Neural cell (in vitro differentiated cells): ENCODE results near the gene TTYH3. TPM values are rescaled to one million over a fixed set of nuclear protein-coding genes. Genes with fewer than 3 reads are reported as not detected.

Experiments used
- H2AFZ ChIP-seq: fragments of 200-600, 300-800 bp; sonication (generic), shearing (Covaris generic); 2 replicates; pipeline ENCODE4 v1.6.0; 2014; ENCODE audit warnings: low read depth, mild to moderate bottlenecking, antibody characterized with exemption, low read length, moderate library complexity
- H3F3A ChIP-seq: fragments of 200-600 bp; shearing (Covaris generic); 2 replicates; pipeline ENCODE4 v1.6.1; 2016; ENCODE audit warnings: mild to moderate bottlenecking, moderate library complexity, mixed read lengths, antibody characterized with exemption, low read length; ENCODE audit not compliant: insufficient read depth, poor library complexity, severe bottlenecking
- H3K27ac ChIP-seq: fragments of 200-600, 300-800 bp; sonication (generic), shearing (Covaris generic); 2 replicates; pipeline ENCODE4 v1.5.1; 2014; ENCODE audit warnings: mild to moderate bottlenecking, low read length, moderate library complexity
- H3K27me3 ChIP-seq: fragments of 300-800, 200-600 bp; sonication (generic), shearing (Covaris generic); 2 replicates; pipeline ENCODE4 v1.6.0; 2014; ENCODE audit warnings: mild to moderate bottlenecking, low read depth, low read length, moderate library complexity; ENCODE audit not compliant: insufficient read depth
- H3K36me3 ChIP-seq: fragments of 300-800, 200-600 bp; sonication (generic), shearing (Covaris generic); 2 replicates; pipeline ENCODE4 v1.5.1; 2014; ENCODE audit warnings: mild to moderate bottlenecking, antibody characterized with exemption, low read length, moderate library complexity; ENCODE audit not compliant: insufficient read depth
- H3K4me2 ChIP-seq: fragments of 300-800, 200-600 bp; sonication (generic), shearing (Covaris generic); 2 replicates; pipeline ENCODE4 v1.6.0; 2014; ENCODE audit warnings: mild to moderate bottlenecking, low read length
- H3K4me3 ChIP-seq: fragments of 300-800, 200-600 bp; sonication (generic), shearing (Covaris generic); 2 replicates; pipeline ENCODE4 v1.5.1; 2014; ENCODE audit warnings: mild to moderate bottlenecking, low read length, moderate library complexity
- H3K79me2 ChIP-seq: fragments of 200-600 bp; shearing (Covaris generic); replicated peaks from 2 replicates; pipeline ENCODE4 v1.6.0; 2014; ENCODE audit warnings: mild to moderate bottlenecking, low read length, moderate library complexity; ENCODE audit not compliant: insufficient read depth
- H3K9ac ChIP-seq: fragments of 300-800, 200-600 bp; sonication (generic), shearing (Covaris generic); 2 replicates; pipeline ENCODE4 v1.6.1; 2016; ENCODE audit warnings: mild to moderate bottlenecking, low read length, mixed read lengths
- H3K9me2 ChIP-seq: fragments of 200-600 bp; shearing (Covaris generic); 2 replicates; pipeline ENCODE4 v1.6.1; 2016; ENCODE audit warnings: mild to moderate bottlenecking, low read length, mixed read lengths; ENCODE audit not compliant: insufficient read depth
- H3K9me3 ChIP-seq: fragments of 200-600, 300-800 bp; sonication (generic), shearing (Covaris generic); 2 replicates; pipeline ENCODE4 v1.6.1; 2016; ENCODE audit warnings: mild to moderate bottlenecking, mixed run types, low read length, moderate library complexity, mixed read lengths
- H4K20me1 ChIP-seq: fragments of 200-600 bp; shearing (Covaris generic); 2 replicates; pipeline ENCODE4 v1.6.1; 2016; ENCODE audit warnings: mild to moderate bottlenecking, mixed run types; ENCODE audit not compliant: insufficient read depth
- EP300 ChIP-seq: fragments of 450-650 bp; conservative IDR thresholded peaks from 2 replicates; pipeline ENCODE4 v1.6.1; 2014; ENCODE audit warnings: antibody characterized with exemption, mild to moderate bottlenecking, moderate library complexity; ENCODE audit not compliant: poor library complexity, severe bottlenecking
- EZH2 ChIP-seq: fragments of 200-600, 300-800 bp; shearing (Covaris generic), sonication (generic); IDR thresholded peaks from 2 replicates; pipeline ENCODE4 v1.6.1; 2014; ENCODE audit warnings: antibody characterized with exemption, low read length, borderline replicate concordance, mild to moderate bottlenecking; ENCODE audit not compliant: insufficient read depth, poor library complexity, severe bottlenecking
- MXI1 ChIP-seq: fragments of 450-650 bp; conservative IDR thresholded peaks from 2 replicates; pipeline ENCODE4 v1.6.1; 2014; ENCODE audit warnings: antibody characterized with exemption, mild to moderate bottlenecking; ENCODE audit not compliant: poor library complexity, severe bottlenecking
- POLR2AphosphoS5 ChIP-seq: IDR thresholded peaks from 2 replicates; pipeline ENCODE4 v1.6.1; 2012
- RAD21 ChIP-seq: fragments of 450-650 bp; conservative IDR thresholded peaks from 2 replicates; pipeline ENCODE4 v1.6.1; 2014; ENCODE audit warnings: antibody characterized with exemption, mild to moderate bottlenecking, moderate library complexity
- SMC3 ChIP-seq: fragments of 450-650 bp; conservative IDR thresholded peaks from 2 replicates; pipeline ENCODE4 v1.6.1; 2014; ENCODE audit warnings: antibody characterized with exemption, mild to moderate bottlenecking, moderate library complexity; ENCODE audit not compliant: poor library complexity
- TAF1 ChIP-seq: IDR thresholded peaks from 2 replicates; pipeline ENCODE4 v1.6.1; 2012; ENCODE audit warnings: low read depth
- polyA plus RNA-seq: library from polyadenylated mRNA; depleted of rRNA; stranded (reverse); fragments of >200 nt; gene quantifications from 2 replicates; pipeline ENCODE4 v1.2.3, GENCODE V29; 2014
- TF ChIP-seq, protein P1 (sequence below): IDR thresholded peaks from 2 replicates; pipeline ENCODE4 v1.6.1; 2012; ENCODE audit warnings: borderline replicate concordance
- TF ChIP-seq, protein P2 (sequence below): fragments of 450-650 bp; IDR thresholded peaks from 2 replicates; pipeline ENCODE4 v1.5.1; 2014; ENCODE audit warnings: antibody characterized with exemption, mild to moderate bottlenecking, moderate library complexity; ENCODE audit not compliant: poor library complexity, severe bottlenecking

Gene TTYH3
- polyA plus RNA-seq, 1 donor from 2014 or later = 17.0 TPM

DNA sequence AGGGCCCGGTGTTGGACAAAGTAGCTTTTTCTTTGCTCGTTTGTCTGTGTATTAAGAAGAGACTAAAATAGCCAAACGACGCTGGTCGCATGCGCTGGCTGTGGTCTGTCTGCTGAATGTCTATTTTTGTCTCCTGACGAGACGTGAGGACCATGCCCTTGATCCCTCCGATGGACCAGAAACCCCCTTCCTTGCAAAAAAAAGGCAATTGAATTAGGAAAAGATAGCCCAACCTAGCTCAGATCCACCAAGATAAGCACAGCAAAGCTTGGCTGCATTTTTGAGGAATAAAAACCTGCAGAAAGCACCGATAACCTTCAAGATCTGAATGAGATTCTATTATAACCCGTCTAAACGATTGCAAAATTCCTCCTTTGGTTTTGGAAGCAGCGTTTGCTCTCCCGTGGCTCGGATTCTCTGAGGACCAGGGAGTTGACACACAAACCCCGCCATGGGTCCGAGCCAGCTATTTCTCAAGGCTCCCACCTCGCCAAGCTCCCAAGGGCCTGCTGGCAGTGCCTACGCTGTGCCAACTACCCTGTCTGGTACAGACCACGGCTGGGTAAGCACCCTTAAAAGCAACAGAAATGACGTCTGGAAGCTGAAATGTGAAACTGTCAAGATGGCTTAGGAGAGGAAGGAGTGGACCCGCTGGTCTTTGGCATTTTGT is 17.7 kb upstream of the TTYH3 start:
- H3K27me3 ChIP-seq = no peaks in the 10 kb centered on the region
- no peaks in the 10 kb centered on the region for H3K36me3 ChIP-seq
- no peak overlapping the region for H3K4me3 ChIP-seq
- no peaks in the 10 kb centered on the region for H3F3A ChIP-seq
- H2AFZ ChIP-seq = no peak overlapping the region
- no peaks in the 10 kb centered on the region for H3K79me2 ChIP-seq
- no peaks in the 10 kb centered on the region for H3K9me3 ChIP-seq
- H4K20me1 ChIP-seq = no peaks in the 10 kb centered on the region
- TF ChIP-seq, protein P1, sequence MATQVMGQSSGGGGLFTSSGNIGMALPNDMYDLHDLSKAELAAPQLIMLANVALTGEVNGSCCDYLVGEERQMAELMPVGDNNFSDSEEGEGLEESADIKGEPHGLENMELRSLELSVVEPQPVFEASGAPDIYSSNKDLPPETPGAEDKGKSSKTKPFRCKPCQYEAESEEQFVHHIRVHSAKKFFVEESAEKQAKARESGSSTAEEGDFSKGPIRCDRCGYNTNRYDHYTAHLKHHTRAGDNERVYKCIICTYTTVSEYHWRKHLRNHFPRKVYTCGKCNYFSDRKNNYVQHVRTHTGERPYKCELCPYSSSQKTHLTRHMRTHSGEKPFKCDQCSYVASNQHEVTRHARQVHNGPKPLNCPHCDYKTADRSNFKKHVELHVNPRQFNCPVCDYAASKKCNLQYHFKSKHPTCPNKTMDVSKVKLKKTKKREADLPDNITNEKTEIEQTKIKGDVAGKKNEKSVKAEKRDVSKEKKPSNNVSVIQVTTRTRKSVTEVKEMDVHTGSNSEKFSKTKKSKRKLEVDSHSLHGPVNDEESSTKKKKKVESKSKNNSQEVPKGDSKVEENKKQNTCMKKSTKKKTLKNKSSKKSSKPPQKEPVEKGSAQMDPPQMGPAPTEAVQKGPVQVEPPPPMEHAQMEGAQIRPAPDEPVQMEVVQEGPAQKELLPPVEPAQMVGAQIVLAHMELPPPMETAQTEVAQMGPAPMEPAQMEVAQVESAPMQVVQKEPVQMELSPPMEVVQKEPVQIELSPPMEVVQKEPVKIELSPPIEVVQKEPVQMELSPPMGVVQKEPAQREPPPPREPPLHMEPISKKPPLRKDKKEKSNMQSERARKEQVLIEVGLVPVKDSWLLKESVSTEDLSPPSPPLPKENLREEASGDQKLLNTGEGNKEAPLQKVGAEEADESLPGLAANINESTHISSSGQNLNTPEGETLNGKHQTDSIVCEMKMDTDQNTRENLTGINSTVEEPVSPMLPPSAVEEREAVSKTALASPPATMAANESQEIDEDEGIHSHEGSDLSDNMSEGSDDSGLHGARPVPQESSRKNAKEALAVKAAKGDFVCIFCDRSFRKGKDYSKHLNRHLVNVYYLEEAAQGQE = no peak
- TF ChIP-seq, protein P2, sequence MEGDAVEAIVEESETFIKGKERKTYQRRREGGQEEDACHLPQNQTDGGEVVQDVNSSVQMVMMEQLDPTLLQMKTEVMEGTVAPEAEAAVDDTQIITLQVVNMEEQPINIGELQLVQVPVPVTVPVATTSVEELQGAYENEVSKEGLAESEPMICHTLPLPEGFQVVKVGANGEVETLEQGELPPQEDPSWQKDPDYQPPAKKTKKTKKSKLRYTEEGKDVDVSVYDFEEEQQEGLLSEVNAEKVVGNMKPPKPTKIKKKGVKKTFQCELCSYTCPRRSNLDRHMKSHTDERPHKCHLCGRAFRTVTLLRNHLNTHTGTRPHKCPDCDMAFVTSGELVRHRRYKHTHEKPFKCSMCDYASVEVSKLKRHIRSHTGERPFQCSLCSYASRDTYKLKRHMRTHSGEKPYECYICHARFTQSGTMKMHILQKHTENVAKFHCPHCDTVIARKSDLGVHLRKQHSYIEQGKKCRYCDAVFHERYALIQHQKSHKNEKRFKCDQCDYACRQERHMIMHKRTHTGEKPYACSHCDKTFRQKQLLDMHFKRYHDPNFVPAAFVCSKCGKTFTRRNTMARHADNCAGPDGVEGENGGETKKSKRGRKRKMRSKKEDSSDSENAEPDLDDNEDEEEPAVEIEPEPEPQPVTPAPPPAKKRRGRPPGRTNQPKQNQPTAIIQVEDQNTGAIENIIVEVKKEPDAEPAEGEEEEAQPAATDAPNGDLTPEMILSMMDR = no peak
- TF ChIP-seq TAF1 (no peak), RAD21 (no peak), MXI1 (no peak), SMC3 (no peak), EZH2 (no peak), POLR2AphosphoS5 (no peak), EP300 (no peak)
- no peak overlapping the region for H3K27ac ChIP-seq
- no peak overlapping the region for H3K4me2 ChIP-seq
- no peaks in the 10 kb centered on the region for H3K9me2 ChIP-seq
- H3K9ac ChIP-seq = no peak overlapping the region

DNA sequence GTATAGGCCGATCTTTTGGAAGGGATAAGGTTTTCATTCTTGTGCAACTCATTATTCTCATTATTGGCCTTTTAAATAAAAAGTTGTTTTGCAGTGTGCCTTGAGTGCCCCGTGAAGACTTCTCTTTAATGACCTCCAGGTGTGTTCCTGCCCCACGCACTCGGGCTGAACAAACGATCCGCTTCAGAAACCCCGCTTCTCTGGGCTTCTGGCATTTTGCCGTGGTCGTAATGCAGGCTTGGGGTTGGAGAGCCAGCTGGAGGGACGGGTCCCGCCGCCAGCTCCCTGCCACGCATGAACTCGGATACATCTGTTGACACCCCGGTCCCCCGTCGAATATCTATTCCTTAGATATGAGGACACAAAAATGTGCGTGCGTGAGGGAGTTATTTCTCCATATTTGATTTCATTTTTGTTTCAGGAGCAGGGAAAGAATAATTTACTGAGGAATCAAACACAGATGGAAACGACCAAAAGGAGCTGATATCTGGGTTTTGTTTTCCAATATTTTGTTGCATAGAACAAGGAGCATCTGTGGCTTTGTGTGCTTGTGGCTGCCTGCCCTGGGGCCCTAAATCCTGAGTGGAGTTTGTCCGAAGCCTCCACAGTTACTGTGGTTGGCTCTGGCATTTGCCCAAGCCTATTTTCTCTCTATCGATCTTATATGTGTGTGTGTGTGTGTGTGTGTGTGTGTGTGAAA is 17.0 kb upstream of the TTYH3 start:
- H3K27me3 ChIP-seq = no peaks in the 10 kb centered on the region
- H3K4me2 ChIP-seq = no peak overlapping the region
- no peak overlapping the region for H3K4me3 ChIP-seq
- H3K9me2 ChIP-seq = no peaks in the 10 kb centered on the region
- TF ChIP-seq RAD21 = no peak
- TF ChIP-seq SMC3 = no peak
- H3F3A ChIP-seq = no peaks in the 10 kb centered on the region
- H3K36me3 ChIP-seq = no peaks in the 10 kb centered on the region
- no peaks in the 10 kb centered on the region for H3K9me3 ChIP-seq
- H3K9ac ChIP-seq = no peak overlapping the region
- no peak overlapping the region for H2AFZ ChIP-seq
- no peaks in the 10 kb centered on the region for H4K20me1 ChIP-seq
- no peaks in the 10 kb centered on the region for H3K79me2 ChIP-seq
- H3K27ac ChIP-seq = no peak overlapping the region
